ENCODE data around the gene SPATA31E1.

DNA sequence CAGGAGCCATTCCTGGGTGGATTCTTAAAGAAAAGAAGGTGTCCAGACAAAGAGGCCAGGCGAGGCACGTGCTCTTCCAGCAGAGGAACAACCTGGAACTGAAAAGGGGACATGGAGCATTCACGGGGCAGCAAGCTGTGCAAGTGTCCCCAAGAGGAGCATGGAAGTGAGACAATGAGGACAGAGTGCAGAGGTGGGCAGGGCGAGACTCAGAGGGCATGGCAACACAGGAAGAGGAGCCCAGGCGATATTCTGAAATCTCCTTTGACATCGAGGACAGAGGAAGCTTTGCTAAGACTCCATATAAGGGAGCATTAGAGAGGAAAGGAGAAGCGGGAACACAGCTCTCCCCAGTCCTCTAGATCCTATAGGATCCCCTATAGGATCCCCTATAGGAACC is 29.4 kb upstream of the SPATA31E1 start:
- TF ChIP-seq POLR2A (IDR thresholded peaks at IDR 0.05; ENCODE audit: low read depth) (no peak), POLR2AphosphoS5 (IDR thresholded peaks at IDR 0.05) (no peak)
- TF ChIP-seq, protein P1, sequence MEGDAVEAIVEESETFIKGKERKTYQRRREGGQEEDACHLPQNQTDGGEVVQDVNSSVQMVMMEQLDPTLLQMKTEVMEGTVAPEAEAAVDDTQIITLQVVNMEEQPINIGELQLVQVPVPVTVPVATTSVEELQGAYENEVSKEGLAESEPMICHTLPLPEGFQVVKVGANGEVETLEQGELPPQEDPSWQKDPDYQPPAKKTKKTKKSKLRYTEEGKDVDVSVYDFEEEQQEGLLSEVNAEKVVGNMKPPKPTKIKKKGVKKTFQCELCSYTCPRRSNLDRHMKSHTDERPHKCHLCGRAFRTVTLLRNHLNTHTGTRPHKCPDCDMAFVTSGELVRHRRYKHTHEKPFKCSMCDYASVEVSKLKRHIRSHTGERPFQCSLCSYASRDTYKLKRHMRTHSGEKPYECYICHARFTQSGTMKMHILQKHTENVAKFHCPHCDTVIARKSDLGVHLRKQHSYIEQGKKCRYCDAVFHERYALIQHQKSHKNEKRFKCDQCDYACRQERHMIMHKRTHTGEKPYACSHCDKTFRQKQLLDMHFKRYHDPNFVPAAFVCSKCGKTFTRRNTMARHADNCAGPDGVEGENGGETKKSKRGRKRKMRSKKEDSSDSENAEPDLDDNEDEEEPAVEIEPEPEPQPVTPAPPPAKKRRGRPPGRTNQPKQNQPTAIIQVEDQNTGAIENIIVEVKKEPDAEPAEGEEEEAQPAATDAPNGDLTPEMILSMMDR (IDR thresholded peaks at IDR 0.05): no peak

Measured in esophagus muscularis mucosa (tissue), 3 donors.